K562 (cell line): ENCODE data around the gene COMP. TPM values are rescaled to one million over a fixed set of nuclear protein-coding genes. Genes with fewer than 3 reads are reported as not detected.

Experiments used
- ARNT ChIP-seq, 2 experiments: fragments of 450-650 bp; IDR thresholded peaks; 2 replicates each; pipeline ENCODE4 v1.6.1; 2016; ENCODE audit warnings: mild to moderate bottlenecking in 1 of 2
- CBFA2T3 ChIP-seq: fragments of 450-650 bp; IDR thresholded peaks from 2 replicates; pipeline ENCODE4 v1.6.1; 2017
- E2F5 ChIP-seq: sonication (generic); formaldehyde crosslinking; IDR thresholded peaks from 2 replicates; pipeline ENCODE4 v1.8.0; 2022; ENCODE audit warnings: mild to moderate bottlenecking, missing genetic modification reagents
- FOXK2 ChIP-seq, 2 experiments: fragments of 450-650 bp; IDR thresholded peaks in 1 of 2; conservative IDR thresholded peaks in 1 of 2; 2 replicates each; pipeline ENCODE4 v1.6.1; 2016; ENCODE audit warnings: low read depth in 2 of 2, mild to moderate bottlenecking in 1 of 2
- MCM2 ChIP-seq: fragments of 450-650 bp; IDR thresholded peaks from 2 replicates; pipeline ENCODE4 v1.6.1; 2017; ENCODE audit warnings: low read depth, mild to moderate bottlenecking
- MTF1 ChIP-seq: fragments of 250-450 bp; sonication (Bioruptor Pico); IDR thresholded peaks from 2 replicates; pipeline ENCODE4 v1.9.0; 2021; ENCODE audit warnings: moderate library complexity, mild to moderate bottlenecking, inconsistent platforms, borderline replicate concordance
- NONO ChIP-seq, 2 experiments: fragments of 200-400 bp in 1 of 2; fragments of 450-650 bp in 1 of 2; formaldehyde crosslinking in 1 of 2; IDR thresholded peaks; 2 replicates each; pipeline ENCODE4 v1.6.1; 2017; ENCODE audit warnings: low read depth in 2 of 2, mild to moderate bottlenecking in 2 of 2, moderate library complexity in 2 of 2, low read length in 1 of 2
- RNF2 ChIP-seq: sonication (generic); IDR thresholded peaks from 2 replicates; pipeline ENCODE4 v1.6.1; 2016
- ZNF124 ChIP-seq: sonication (generic); formaldehyde crosslinking; IDR thresholded peaks from 2 replicates; pipeline ENCODE4 v1.8.1; 2022; ENCODE audit warnings: missing genetic modification reagents
- ZNF311 ChIP-seq: fragments of 250-450 bp; sonication (Bioruptor Pico); IDR thresholded peaks from 2 replicates; pipeline ENCODE4 v1.4.0; 2020; ENCODE audit warnings: mild to moderate bottlenecking, moderate library complexity
- ZNF407 ChIP-seq: fragments of 450-650 bp; IDR thresholded peaks from 2 replicates; pipeline ENCODE4 v1.6.1; 2016; ENCODE audit warnings: low read depth
- ZNF445 ChIP-seq: fragments of 250-450 bp; sonication (Bioruptor Pico); IDR thresholded peaks from 2 replicates; pipeline ENCODE4 v1.4.0; 2020; ENCODE audit warnings: low read depth, mild to moderate bottlenecking, moderate library complexity
- polyA plus RNA-seq, 8 experiments: library from polyadenylated mRNA; depleted of rRNA in 4 of 8; stranded (reverse) in 5 of 8; unstranded in 3 of 8; fragments of >200 nt; fragmentation: Nextera tagmentation in 2 of 8; fragmentation: Illumina TruSeq in 1 of 8; extraction: Ambion mirVana in 2 of 8; extraction: Trizol in 1 of 8; gene quantifications; 2 replicates each; pipeline versions ENCODE4 v1.2.1 to v1.2.3, GENCODE V29; 2011 to 2014; ENCODE audit warnings: inconsistent platforms in 1 of 8, missing spikeins in 1 of 8
- total RNA-seq, 7 experiments: library from RNA; depleted of rRNA in 6 of 7; stranded (reverse); fragments of >200 nt in 6 of 7; fragmentation: Illumina TruSeq in 2 of 7; extraction: Trizol in 2 of 7; gene quantifications; 2 replicates each; pipeline versions ENCODE4 v1.2.1 to v1.2.3, GENCODE V29; 2011 to 2021; ENCODE audit warnings: low replicate concordance in 1 of 7
- TF ChIP-seq, protein P1 (sequence below), 3 experiments: IDR thresholded peaks in 2 of 3; conservative IDR thresholded peaks in 1 of 3; 2 replicates each; pipeline ENCODE4 v1.5.1; 2011 to 2012; ENCODE audit warnings: low read length in 3 of 3, mild to moderate bottlenecking in 3 of 3, control low read depth in 2 of 3, improper control_type of control experiment in 1 of 3, inconsistent platforms in 1 of 3, low read depth in 1 of 3, mixed read lengths in 1 of 3, moderate library complexity in 1 of 3; ENCODE audit not compliant: insufficient read depth in 2 of 3

Gene COMP
- total and polyA plus RNA-seq, 9 of the 15 experiments (the other 6 are each of a cell fraction or from before 2014, with no cell fraction given) = 0.07 TPM; not detected in 8

GRCh38 chr19:18742838-18743783 lies 48.0 kb downstream of the COMP start (continued):
- no peak for TF ChIP-seq ZNF407
- peak in 1 of 2 experiments; percentile 74; a peak in 1 of 4 replicates for TF ChIP-seq NONO (IDR thresholded peaks at IDR 0.05; ENCODE audit: low read depth in 2 of 2, low read length in 1 of 2)
- no peak for TF ChIP-seq ZNF445 (CRISPR knock-in tag)
- peak; percentile 76; the same call in 1 of the 2 replicates for TF ChIP-seq RNF2
- TF ChIP-seq MTF1 = no peak
- TF ChIP-seq ARNT (IDR thresholded peaks at IDR 0.05) = no peak
- TF ChIP-seq E2F5 (CRISPR knock-in tag) = no peak
- no peak for TF ChIP-seq MCM2
- no peak for TF ChIP-seq ZNF311
- no peak for TF ChIP-seq ZNF124 (CRISPR knock-in tag)
- peak; percentile 85 for TF ChIP-seq CBFA2T3
- TF ChIP-seq FOXK2 (conservative IDR thresholded peaks at IDR 0.05 in 1 of 2, IDR thresholded peaks at IDR 0.05 in 1 of 2; ENCODE audit: low read depth in 2 of 2) = peak; percentile 80 to 81; a peak in 3 of 4 replicates
- TF ChIP-seq, protein P1, sequence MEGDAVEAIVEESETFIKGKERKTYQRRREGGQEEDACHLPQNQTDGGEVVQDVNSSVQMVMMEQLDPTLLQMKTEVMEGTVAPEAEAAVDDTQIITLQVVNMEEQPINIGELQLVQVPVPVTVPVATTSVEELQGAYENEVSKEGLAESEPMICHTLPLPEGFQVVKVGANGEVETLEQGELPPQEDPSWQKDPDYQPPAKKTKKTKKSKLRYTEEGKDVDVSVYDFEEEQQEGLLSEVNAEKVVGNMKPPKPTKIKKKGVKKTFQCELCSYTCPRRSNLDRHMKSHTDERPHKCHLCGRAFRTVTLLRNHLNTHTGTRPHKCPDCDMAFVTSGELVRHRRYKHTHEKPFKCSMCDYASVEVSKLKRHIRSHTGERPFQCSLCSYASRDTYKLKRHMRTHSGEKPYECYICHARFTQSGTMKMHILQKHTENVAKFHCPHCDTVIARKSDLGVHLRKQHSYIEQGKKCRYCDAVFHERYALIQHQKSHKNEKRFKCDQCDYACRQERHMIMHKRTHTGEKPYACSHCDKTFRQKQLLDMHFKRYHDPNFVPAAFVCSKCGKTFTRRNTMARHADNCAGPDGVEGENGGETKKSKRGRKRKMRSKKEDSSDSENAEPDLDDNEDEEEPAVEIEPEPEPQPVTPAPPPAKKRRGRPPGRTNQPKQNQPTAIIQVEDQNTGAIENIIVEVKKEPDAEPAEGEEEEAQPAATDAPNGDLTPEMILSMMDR (IDR thresholded peaks at IDR 0.05 in 2 of 3, conservative IDR thresholded peaks at IDR 0.05 in 1 of 3; ENCODE audit: insufficient read depth in 2 of 3, low read depth in 1 of 3, low read length in 3 of 3) = no peak
